Epithelial cell of prostate (primary cell): ENCODE data around the gene IQGAP2.

Experiments
- DNase-seq: peaks from one replicate; pipeline ENCODE4 v3.0.0-alpha.2; 2011; ENCODE audit warnings: low read depth, low spot score
- H3K27ac ChIP-seq: fragments of 450-650 bp; 2 replicates; pipeline ENCODE4 v1.5.1; 2017; ENCODE audit warnings: mild to moderate bottlenecking

IQGAP2 gene

GRCh38 chr5:76471406-76471805, 68.3 kb downstream of the IQGAP2 start:
- no peak for DNase-seq
- H3K27ac ChIP-seq, result no peak overlapping the region

- no peak overlapping the region for H3K27ac ChIP-seq
- DNase-seq, result no peak
Observed at GRCh38 chr5:76471987-76472334, 68.9 kb downstream of the IQGAP2 start.

GRCh38 chr5:76472335-76473008, 69.4 kb downstream of the IQGAP2 start:
- DNase-seq, result no peak
- no peak overlapping the region for H3K27ac ChIP-seq

- no peak overlapping the region for H3K27ac ChIP-seq
- no peak for DNase-seq
Observed at GRCh38 chr5:76473009-76473336, 69.9 kb downstream of the IQGAP2 start.

GRCh38 chr5:76473661-76474060, 70.6 kb downstream of the IQGAP2 start:
- no peak overlapping the region for H3K27ac ChIP-seq

GRCh38 chr5:76474377-76474776, 71.3 kb downstream of the IQGAP2 start:
- DNase-seq, result no peak
- no peak overlapping the region for H3K27ac ChIP-seq

More at GRCh38 chr5:76473661-76474060, 70.6 kb downstream of the IQGAP2 start:
- DNase-seq, result no peak

- no peak overlapping the region for H3K27ac ChIP-seq
- no peak for DNase-seq
Observed at GRCh38 chr5:76475385-76475784, 72.3 kb downstream of the IQGAP2 start.

- DNase-seq, result no peak
- H3K27ac ChIP-seq, result no peak overlapping the region
Observed at GRCh38 chr5:76475936-76476335, 72.9 kb downstream of the IQGAP2 start.

- no peak overlapping the region for H3K27ac ChIP-seq
- DNase-seq, result no peak
Observed at GRCh38 chr5:76476474-76477038, 73.5 kb downstream of the IQGAP2 start.

- DNase-seq, result no peak
- H3K27ac ChIP-seq, result no peak overlapping the region
Observed at GRCh38 chr5:76477061-76477460, 74.0 kb downstream of the IQGAP2 start.

GRCh38 chr5:76477571-76477970, 74.5 kb downstream of the IQGAP2 start:
- H3K27ac ChIP-seq, result no peak overlapping the region
- DNase-seq, result no peak

GRCh38 chr5:76479281-76479680, 76.2 kb downstream of the IQGAP2 start:
- no peak for DNase-seq
- H3K27ac ChIP-seq, result no peak overlapping the region

GRCh38 chr5:76479973-76480667, 77.0 kb downstream of the IQGAP2 start:
- DNase-seq, result no peak
- no peak overlapping the region for H3K27ac ChIP-seq

- DNase-seq, result no peak
Observed at GRCh38 chr5:76482984-76483383, 79.9 kb downstream of the IQGAP2 start.

GRCh38 chr5:76483433-76483832, 80.3 kb downstream of the IQGAP2 start:
- no peak for DNase-seq
- no peak overlapping the region for H3K27ac ChIP-seq

More at GRCh38 chr5:76482984-76483383, 79.9 kb downstream of the IQGAP2 start:
- H3K27ac ChIP-seq, result no peak overlapping the region

- no peak for DNase-seq
- H3K27ac ChIP-seq, result no peak overlapping the region
Observed at GRCh38 chr5:76483881-76484280, 80.8 kb downstream of the IQGAP2 start.

GRCh38 chr5:76485511-76485910, 82.4 kb downstream of the IQGAP2 start:
- DNase-seq, result no peak

GRCh38 chr5:76487386-76487785, 84.3 kb downstream of the IQGAP2 start:
- no peak overlapping the region for H3K27ac ChIP-seq
- DNase-seq, result no peak

More at GRCh38 chr5:76485511-76485910, 82.4 kb downstream of the IQGAP2 start:
- H3K27ac ChIP-seq, result no peak overlapping the region

- H3K27ac ChIP-seq, result no peak overlapping the region
- DNase-seq, result no peak
Observed at GRCh38 chr5:76487821-76488220, 84.7 kb downstream of the IQGAP2 start.

- DNase-seq, result no peak
- no peak overlapping the region for H3K27ac ChIP-seq
Observed at GRCh38 chr5:76488969-76489368, 85.9 kb downstream of the IQGAP2 start.

- DNase-seq, result no peak
- no peak overlapping the region for H3K27ac ChIP-seq
Observed at GRCh38 chr5:76489877-76490688, 87.0 kb downstream of the IQGAP2 start.
